Measurements from ENCODE around the gene NOL3. TPM values are rescaled to one million over a fixed set of nuclear protein-coding genes. Genes with fewer than 3 reads are reported as not detected.

Gene NOL3
- total RNA-seq, 1 experiment from 2014 or later, result 14.1 TPM

DNA sequence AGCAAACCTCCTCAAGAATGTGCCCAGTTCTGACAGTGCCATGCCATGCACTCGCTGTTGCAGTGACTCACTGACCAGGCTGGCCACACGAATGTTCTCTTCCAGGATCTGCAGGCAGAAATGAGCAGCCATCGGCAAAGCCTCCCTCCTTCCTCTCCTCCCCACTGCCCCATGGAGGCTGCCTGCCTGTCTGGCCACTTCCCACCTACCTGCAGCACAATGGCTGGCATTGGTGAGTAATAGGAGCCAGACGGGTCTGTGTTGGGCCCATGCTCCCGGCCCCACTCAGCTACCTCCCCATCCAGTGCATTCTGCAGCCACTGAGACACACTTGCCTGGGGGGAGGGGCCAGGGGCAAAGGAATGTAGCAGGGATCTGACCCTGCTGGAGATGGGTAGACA is 16.2 kb downstream of the NOL3 start:
- no peaks in the 10 kb centered on the region for H3K36me3 ChIP-seq
- no peak overlapping the region for H3K27ac ChIP-seq
- H3K4me3 ChIP-seq, result no peak overlapping the region
- no peaks in the 10 kb centered on the region for H3K9me3 ChIP-seq (replicated peaks)
- no peak for DNase-seq
- H3K4me1 ChIP-seq, result peaks cover 19% of the 10 kb centered on the region
- no peaks in the 10 kb centered on the region for H3K27me3 ChIP-seq

GRCh38 chr16:67187175-67187890 is 17.0 kb downstream of the NOL3 start:
- H3K9me3 ChIP-seq (replicated peaks), result no peaks in the 10 kb centered on the region
- no peaks in the 10 kb centered on the region for H3K27me3 ChIP-seq
- H3K36me3 ChIP-seq, result no peaks in the 10 kb centered on the region
- peaks cover 21% of the 10 kb centered on the region for H3K4me1 ChIP-seq
- H3K4me3 ChIP-seq, result no peak overlapping the region
- peak; percentile 56 to 59 for DNase-seq
- H3K27ac ChIP-seq, result no peak overlapping the region

DNA sequence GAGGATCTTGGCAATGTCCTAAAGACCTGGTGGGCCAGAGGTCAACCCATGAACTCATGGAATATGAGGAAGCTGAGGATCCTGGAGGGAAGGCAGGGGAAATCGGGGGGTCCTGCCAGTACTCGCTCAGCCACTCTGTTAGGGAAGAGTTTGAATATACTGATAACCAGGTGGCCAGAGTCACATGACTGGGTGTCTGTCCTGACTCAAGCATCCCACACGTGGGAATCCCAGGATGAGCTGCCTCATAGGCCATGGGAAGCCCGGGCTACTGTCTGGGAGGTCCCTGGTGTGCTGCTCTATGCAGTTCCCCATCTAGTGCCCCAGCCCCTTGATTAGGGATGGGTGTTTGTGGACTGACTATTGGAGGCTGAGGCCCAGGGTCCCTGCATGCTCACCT is 18.0 kb downstream of the NOL3 start:
- no peaks in the 10 kb centered on the region for H3K9me3 ChIP-seq (replicated peaks)
- H3K4me3 ChIP-seq, result no peak overlapping the region
- H3K4me1 ChIP-seq, result peaks cover 16% of the 10 kb centered on the region
- no peak overlapping the region for H3K27ac ChIP-seq
- H3K27me3 ChIP-seq, result no peaks in the 10 kb centered on the region
- no peak for DNase-seq
- 0 out of 2 replicates have a peak, but pooled peaks cover 1% of the 10 kb centered on the region for H3K36me3 ChIP-seq

- no peaks in the 10 kb centered on the region for H3K27me3 ChIP-seq
- no peak for DNase-seq
- H3K4me1 ChIP-seq, result peaks cover 16% of the 10 kb centered on the region
- H3K9me3 ChIP-seq (replicated peaks), result no peaks in the 10 kb centered on the region
- H3K36me3 ChIP-seq, result peaks cover 4% of the 10 kb centered on the region; the same call in 1 of the 2 replicates
- H3K4me3 ChIP-seq, result no peak overlapping the region
- no peak overlapping the region for H3K27ac ChIP-seq
Observed at GRCh38 chr16:67188798-67189197, 18.5 kb downstream of the NOL3 start.

- peaks cover 16% of the 10 kb centered on the region for H3K4me1 ChIP-seq
Observed at GRCh38 chr16:67190041-67190440, 19.7 kb downstream of the NOL3 start, which contains the start of gene EXOC3L1. Gene EXOC3L1, minus strand, starts transcription at chr16:67190136. Its CDS starts 460 bp downstream, at chr16:67189676.

GRCh38 chr16:67190448-67191399 is 20.4 kb downstream of the NOL3 start:
- Histone ChIP-seq H3K4me3 (no peak overlapping the region), H3K9me3 (replicated peaks) (no peaks in the 10 kb centered on the region), H3K4me1 (peaks cover 16% of the 10 kb centered on the region), H3K36me3 (peaks cover 22% of the 10 kb centered on the region), H3K27me3 (no peaks in the 10 kb centered on the region), H3K27ac (no peak overlapping the region)
- peak; percentile 65 to 79 for DNase-seq

More at GRCh38 chr16:67190041-67190440, 19.7 kb downstream of the NOL3 start, which contains the start of gene EXOC3L1:
- H3K9me3 ChIP-seq (replicated peaks), result no peaks in the 10 kb centered on the region
- H3K36me3 ChIP-seq, result peaks cover 15% of the 10 kb centered on the region
- DNase-seq, result peak in 1 of 2 experiments; percentile 54
- no peak within 1 kb of the TSS for H3K27ac ChIP-seq
- no peak within 1 kb of the TSS for H3K4me3 ChIP-seq
- H3K27me3 ChIP-seq, result no peaks in the 10 kb centered on the region

DNA sequence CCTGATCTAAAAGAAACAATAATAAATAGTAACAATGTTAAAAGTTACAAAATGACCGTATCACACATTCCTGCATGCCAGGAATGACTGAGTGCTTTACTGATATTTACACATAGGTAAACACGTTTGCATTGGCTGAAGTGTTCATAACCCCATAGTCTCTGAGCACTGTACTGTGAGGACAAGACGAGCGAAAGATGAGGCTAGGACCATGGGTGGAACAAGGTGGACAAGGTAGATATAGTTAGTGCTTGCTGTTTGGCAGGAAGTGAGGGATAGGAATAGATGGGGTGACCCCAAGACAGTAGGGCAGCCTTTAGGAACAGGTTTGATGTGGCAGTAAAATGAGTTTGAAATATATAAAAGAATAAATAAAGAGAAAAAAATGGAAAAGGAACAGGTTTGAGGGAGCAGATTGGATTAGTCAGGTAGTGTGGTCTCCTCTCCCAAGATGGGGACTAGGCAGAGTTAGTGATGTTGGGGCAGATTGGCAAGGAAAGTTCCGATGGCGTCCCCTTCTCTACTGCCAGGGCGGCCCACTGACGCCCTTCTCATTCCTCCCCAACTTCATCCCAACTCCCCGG is 21.2 kb downstream of the NOL3 start:
- Histone ChIP-seq H3K27me3 (no peaks in the 10 kb centered on the region), H3K27ac (no peak overlapping the region), H3K4me1 (peaks cover 16% of the 10 kb centered on the region), H3K36me3 (peaks cover 29% of the 10 kb centered on the region), H3K9me3 (replicated peaks) (no peaks in the 10 kb centered on the region), H3K4me3 (peak overlapping the region; percentile 92)
- no peak for DNase-seq

DNA sequence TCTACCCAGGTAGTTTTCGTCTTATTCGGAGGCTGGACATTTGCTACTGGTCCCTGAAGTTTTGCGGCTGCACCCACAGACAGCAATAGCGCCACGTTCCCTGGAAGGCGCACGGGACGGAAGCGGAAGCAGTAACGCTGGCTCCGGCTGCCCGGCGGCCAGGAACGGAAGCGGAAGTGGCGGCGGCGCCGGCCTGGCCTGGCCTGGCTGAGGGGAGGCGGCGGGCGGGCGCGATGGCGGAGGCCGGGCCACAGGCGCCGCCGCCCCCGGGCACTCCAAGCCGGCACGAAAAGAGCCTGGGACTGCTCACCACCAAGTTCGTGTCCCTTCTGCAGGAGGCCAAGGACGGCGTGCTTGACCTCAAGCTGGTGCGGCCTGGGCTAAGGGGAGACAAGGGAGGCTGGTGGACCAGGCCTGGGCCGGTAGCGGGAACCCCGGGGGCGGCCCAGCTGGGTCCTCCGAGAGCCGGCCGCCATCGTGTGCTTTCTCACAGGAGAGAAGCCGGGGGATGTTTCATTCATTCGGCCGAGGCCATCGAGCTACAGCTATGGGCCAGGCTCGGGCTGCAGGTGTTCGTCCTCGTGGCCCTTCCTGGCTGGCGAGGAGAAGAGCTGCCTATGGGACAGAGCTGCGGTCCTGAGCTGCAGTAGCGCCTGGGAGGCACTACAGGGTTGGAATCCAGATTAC is 21.8 kb downstream of the NOL3 start, which contains the start of gene E2F4:
Gene E2F4, plus strand, starts transcription at position 161 of the 687 bp plus-strand sequence. Its CDS starts 73 bp downstream, at position 234.
- peak; percentile 93 to 96 for DNase-seq
- Histone ChIP-seq H3K4me1 (peaks cover 16% of the 10 kb centered on the region), H3K4me3 (peak within 1 kb of the TSS; percentile 92), H3K27ac (peak within 1 kb of the TSS; percentile 44), H3K27me3 (no peaks in the 10 kb centered on the region), H3K9me3 (replicated peaks) (no peaks in the 10 kb centered on the region), H3K36me3 (peaks cover 36% of the 10 kb centered on the region)

DNA sequence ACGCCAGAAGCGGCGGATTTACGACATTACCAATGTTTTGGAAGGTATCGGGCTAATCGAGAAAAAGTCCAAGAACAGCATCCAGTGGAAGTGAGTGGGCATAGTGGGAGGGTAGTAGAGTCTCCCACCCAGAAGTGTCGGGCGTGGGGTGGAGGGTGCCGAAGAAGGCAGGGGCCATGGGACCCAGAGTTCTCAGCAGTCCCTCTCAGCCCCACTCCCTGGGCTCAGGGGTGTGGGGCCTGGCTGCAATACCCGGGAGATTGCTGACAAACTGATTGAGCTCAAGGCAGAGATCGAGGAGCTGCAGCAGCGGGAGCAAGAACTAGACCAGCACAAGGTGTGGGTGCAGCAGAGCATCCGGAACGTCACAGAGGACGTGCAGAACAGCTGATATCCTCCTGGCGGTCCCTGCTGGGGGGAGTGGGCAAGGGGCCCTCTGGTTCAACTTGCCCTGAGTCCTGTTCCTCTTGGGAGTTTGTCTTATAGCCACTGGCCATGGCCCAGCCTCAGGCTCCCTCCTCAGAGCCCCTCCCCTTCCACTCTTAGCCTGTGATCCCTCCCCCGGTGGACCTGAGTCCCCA is 22.5 kb downstream of the NOL3 start:
- DNase-seq, result no peak
- H3K4me3 ChIP-seq, result peak overlapping the region; percentile 92
- H3K36me3 ChIP-seq, result peaks cover 43% of the 10 kb centered on the region
- no peaks in the 10 kb centered on the region for H3K9me3 ChIP-seq (replicated peaks)
- no peaks in the 10 kb centered on the region for H3K27me3 ChIP-seq
- H3K27ac ChIP-seq, result peak overlapping the region; percentile 44
- H3K4me1 ChIP-seq, result peaks cover 16% of the 10 kb centered on the region

DNA sequence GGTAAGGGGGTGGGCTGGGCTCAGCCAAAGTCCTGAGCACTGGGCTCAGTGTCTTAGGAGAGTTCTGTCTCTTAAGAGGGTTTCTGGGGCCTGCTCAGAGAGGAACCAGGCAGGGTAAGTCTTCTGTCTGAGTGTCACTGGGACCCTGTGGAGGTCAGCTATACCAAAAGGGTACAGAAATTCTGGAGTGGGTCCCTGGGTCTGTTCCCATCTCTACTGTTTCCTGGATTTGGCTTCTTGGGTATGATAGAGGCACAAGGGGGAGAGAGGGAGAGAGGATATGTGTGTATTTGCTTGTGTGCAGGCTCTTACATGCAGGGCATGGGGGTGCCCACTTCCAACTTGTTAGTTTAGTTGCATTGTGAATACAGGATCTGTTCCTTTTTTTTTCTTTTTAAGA is 23.2 kb downstream of the NOL3 start:
- Histone ChIP-seq H3K27me3 (no peaks in the 10 kb centered on the region), H3K9me3 (replicated peaks) (no peaks in the 10 kb centered on the region), H3K36me3 (peaks cover 48% of the 10 kb centered on the region), H3K4me3 (no peak overlapping the region), H3K27ac (no peak overlapping the region), H3K4me1 (peaks cover 16% of the 10 kb centered on the region)
- no peak for DNase-seq

DNA sequence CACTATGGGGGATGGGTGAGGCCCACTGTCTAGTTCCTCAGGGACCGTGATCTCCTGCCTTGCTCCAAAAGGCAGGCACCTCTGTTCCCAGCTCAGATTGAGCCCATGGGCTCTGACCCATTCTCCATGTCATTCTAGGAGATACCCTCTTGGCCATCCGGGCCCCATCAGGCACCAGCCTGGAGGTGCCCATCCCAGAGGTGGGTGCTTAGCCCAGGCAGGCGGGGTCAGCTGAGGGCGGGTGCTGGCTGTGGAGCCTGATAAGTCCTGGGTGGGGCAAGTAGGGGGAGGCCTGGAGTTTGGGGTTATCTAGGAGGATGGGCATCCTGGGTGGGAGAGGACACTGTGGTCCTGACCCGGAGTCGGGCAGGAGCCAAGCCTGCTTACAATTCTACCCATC is 23.9 kb downstream of the NOL3 start:
- Histone ChIP-seq H3K27me3 (no peaks in the 10 kb centered on the region), H3K9me3 (replicated peaks) (no peaks in the 10 kb centered on the region), H3K4me3 (no peak overlapping the region), H3K36me3 (peaks cover 54% of the 10 kb centered on the region), H3K4me1 (peaks cover 16% of the 10 kb centered on the region), H3K27ac (no peak overlapping the region)
- no peak for DNase-seq

DNA sequence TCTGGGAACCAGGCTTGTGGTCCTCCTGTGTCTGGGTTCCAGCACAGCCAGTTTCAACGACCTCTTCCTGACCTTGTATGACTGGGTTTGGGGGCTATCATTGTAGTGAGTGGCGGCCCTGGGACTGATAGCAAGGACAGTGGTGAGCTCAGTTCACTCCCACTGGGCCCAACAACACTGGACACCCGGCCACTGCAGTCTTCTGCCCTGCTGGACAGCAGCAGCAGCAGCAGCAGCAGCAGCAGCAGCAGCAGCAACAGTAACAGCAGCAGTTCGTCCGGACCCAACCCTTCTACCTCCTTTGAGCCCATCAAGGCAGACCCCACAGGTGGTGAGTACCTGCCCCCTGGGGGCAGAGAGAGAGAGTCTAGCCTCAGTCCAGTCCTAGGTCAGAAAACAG is 25.3 kb downstream of the NOL3 start:
- H3K36me3 ChIP-seq, result peaks cover 60% of the 10 kb centered on the region
- no peak overlapping the region for H3K4me3 ChIP-seq
- H3K9me3 ChIP-seq (replicated peaks), result no peaks in the 10 kb centered on the region
- DNase-seq, result no peak
- peaks cover 11% of the 10 kb centered on the region for H3K4me1 ChIP-seq
- H3K27me3 ChIP-seq, result no peaks in the 10 kb centered on the region
- no peak overlapping the region for H3K27ac ChIP-seq

- Histone ChIP-seq H3K9me3 (replicated peaks) (no peaks in the 10 kb centered on the region), H3K27me3 (no peaks in the 10 kb centered on the region), H3K27ac (no peak overlapping the region), H3K4me1 (no peaks in the 10 kb centered on the region), H3K4me3 (no peak overlapping the region), H3K36me3 (peaks cover 68% of the 10 kb centered on the region)
- no peak for DNase-seq
Observed at GRCh38 chr16:67196881-67197280, 26.5 kb downstream of the NOL3 start.

- H3K4me1 ChIP-seq, result no peaks in the 10 kb centered on the region
- H3K9me3 ChIP-seq (replicated peaks), result no peaks in the 10 kb centered on the region
- no peak overlapping the region for H3K27ac ChIP-seq
- no peaks in the 10 kb centered on the region for H3K27me3 ChIP-seq
- no peak overlapping the region for H3K4me3 ChIP-seq
- no peak for DNase-seq
- peaks cover 73% of the 10 kb centered on the region for H3K36me3 ChIP-seq
Observed at GRCh38 chr16:67197704-67198103, 27.4 kb downstream of the NOL3 start.

Measured in SJCRH30 (cell line).